Measurements from ENCODE around the gene TRIM38. TPM values are rescaled to one million over a fixed set of nuclear protein-coding genes. Genes with fewer than 3 reads are reported as not detected.

The TRIM38 gene
- total and polyA plus RNA-seq, 2 donors (not counting 3 experiments of a cell fraction or from before 2014, with no cell fraction given) = 5.1 to 13.2 TPM

- TF ChIP-seq MYC (IDR thresholded peaks at IDR 0.05; ENCODE audit: low read depth, low read length) = no peak
Observed at GRCh38 chr6:25931411-25931709, 31.2 kb upstream of the TRIM38 start.

GRCh38 chr6:25934156-25934555, 28.4 kb upstream of the TRIM38 start:
- no peaks in the 10 kb centered on the region for H3K79me2 ChIP-seq (ENCODE audit: control insufficient read depth, insufficient read depth, low read length)
- H3K9me1 ChIP-seq (replicated peaks; ENCODE audit: control insufficient read depth, extremely low read depth, insufficient read depth, low read length) = no peaks in the 10 kb centered on the region
- H2AFZ ChIP-seq (ENCODE audit: low read depth, low read length) = no peak overlapping the region
- no TSS peak for BruUV-seq (replicated peaks)
- no peak overlapping the region for H3K9ac ChIP-seq (replicated peaks; ENCODE audit: extremely low read depth, insufficient read depth, low read length)
- no peaks in the 10 kb centered on the region for H4K20me1 ChIP-seq (replicated peaks; ENCODE audit: control insufficient read depth, extremely low read depth, insufficient read depth, low read length)
- no peak overlapping the region for H3K4me2 ChIP-seq (ENCODE audit: insufficient read depth, low read length)
- H3K36me3 ChIP-seq (ENCODE audit: control insufficient read depth in 2 of 2, extremely low read depth in 1 of 2, insufficient read depth in 2 of 2, low read length in 2 of 2) = no peaks in the 10 kb centered on the region
- CTCF ChIA-PET = no interaction called here
- POLR2A ChIA-PET = no interaction called here
- TF ChIP-seq MYC (IDR thresholded peaks at IDR 0.05; ENCODE audit: low read depth, low read length) = no peak
- TF ChIP-seq POLR2AphosphoS5 (IDR thresholded peaks at IDR 0.05; ENCODE audit: insufficient read depth, low read depth, low read length) = no peak
- TF ChIP-seq POLR2A (IDR thresholded peaks at IDR 0.05; ENCODE audit: low read depth, low read length) = no peak
- TF ChIP-seq GATA2 (IDR thresholded peaks at IDR 0.05; ENCODE audit: insufficient read depth, insufficient read length, low read depth, low read length) = no peak
- no peak for TF ChIP-seq MAX (IDR thresholded peaks at IDR 0.05; ENCODE audit: insufficient read depth, insufficient read length)
- no peak for TF ChIP-seq CTCF (IDR thresholded peaks at IDR 0.05; ENCODE audit: extremely low read depth in 1 of 2, insufficient read depth in 1 of 2, low read depth in 1 of 2, low read length in 2 of 2)
- no peak for TF ChIP-seq EZH2 (IDR thresholded peaks at IDR 0.05; ENCODE audit: borderline replicate concordance, low read depth, low read length, severe bottlenecking)
- H3K4me1 ChIP-seq (ENCODE audit: control insufficient read depth, extremely low read depth, insufficient read depth, low read length) = no peaks in the 10 kb centered on the region
- DNase-seq (ENCODE audit: low read depth, low spot score) (no peak), FAIRE-seq (no peak)
- no peak overlapping the region for H3K4me3 ChIP-seq (replicated peaks in 1 of 3; ENCODE audit: insufficient read depth in 1 of 3, low read depth in 1 of 3, low read length in 3 of 3)
- no peaks in the 10 kb centered on the region for H3K9me3 ChIP-seq (replicated peaks; ENCODE audit: control insufficient read depth, insufficient read depth, low read length)
- intact Hi-C loops (cut with micrococcal nuclease) (no loop called here), dilution Hi-C loops (cut with MboI; ENCODE audit: extremely low pct_ligation_motif_present, low sequenced_read_pairs) (no loop called here)
- H3K27ac ChIP-seq (ENCODE audit: insufficient read depth, low read depth, low read length) = no peak overlapping the region
- H3K27me3 ChIP-seq (ENCODE audit: control insufficient read depth in 2 of 2, insufficient read depth in 2 of 2, low read length in 2 of 2) = peaks cover 0 to 2% of the 10 kb centered on the region in 2 experiments

More at GRCh38 chr6:25931411-25931709, 31.2 kb upstream of the TRIM38 start:
- intact Hi-C loops (cut with micrococcal nuclease) (no loop called here), dilution Hi-C loops (cut with MboI; ENCODE audit: extremely low pct_ligation_motif_present, low sequenced_read_pairs) (no loop called here)
- Histone ChIP-seq H3K9me1 (replicated peaks; ENCODE audit: control insufficient read depth, extremely low read depth, insufficient read depth, low read length) (no peaks in the 10 kb centered on the region), H3K79me2 (ENCODE audit: control insufficient read depth, insufficient read depth, low read length) (no peaks in the 10 kb centered on the region), H3K27me3 (ENCODE audit: control insufficient read depth in 2 of 2, insufficient read depth in 2 of 2, low read length in 2 of 2) (no peaks in the 10 kb centered on the region), H3K4me1 (ENCODE audit: control insufficient read depth, extremely low read depth, insufficient read depth, low read length) (no peaks in the 10 kb centered on the region), H3K4me3 (replicated peaks in 1 of 3; ENCODE audit: insufficient read depth in 1 of 3, low read depth in 1 of 3, low read length in 3 of 3) (no peak overlapping the region), H3K9ac (replicated peaks; ENCODE audit: extremely low read depth, insufficient read depth, low read length) (no peak overlapping the region), H4K20me1 (replicated peaks; ENCODE audit: control insufficient read depth, extremely low read depth, insufficient read depth, low read length) (no peaks in the 10 kb centered on the region), H2AFZ (ENCODE audit: low read depth, low read length) (no peak overlapping the region), H3K27ac (ENCODE audit: insufficient read depth, low read depth, low read length) (no peak overlapping the region), H3K4me2 (ENCODE audit: insufficient read depth, low read length) (no peak overlapping the region), H3K9me3 (replicated peaks; ENCODE audit: control insufficient read depth, insufficient read depth, low read length) (no peaks in the 10 kb centered on the region), H3K36me3 (ENCODE audit: control insufficient read depth in 2 of 2, extremely low read depth in 1 of 2, insufficient read depth in 2 of 2, low read length in 2 of 2) (no peaks in the 10 kb centered on the region)
- FAIRE-seq (no peak), DNase-seq (ENCODE audit: low read depth, low spot score) (no peak)
- no TSS peak for BruUV-seq (replicated peaks)
- CTCF ChIA-PET = no interaction called here
- POLR2A ChIA-PET = no interaction called here

All from endothelial cell of umbilical vein (primary cell).